Measurements from ENCODE around the gene FYB1. TPM values are rescaled to one million over a fixed set of nuclear protein-coding genes. Genes with fewer than 3 reads are reported as not detected.

Gene FYB1
- total RNA-seq, 1 experiment from 2014 or later: 1.1 TPM

DNA sequence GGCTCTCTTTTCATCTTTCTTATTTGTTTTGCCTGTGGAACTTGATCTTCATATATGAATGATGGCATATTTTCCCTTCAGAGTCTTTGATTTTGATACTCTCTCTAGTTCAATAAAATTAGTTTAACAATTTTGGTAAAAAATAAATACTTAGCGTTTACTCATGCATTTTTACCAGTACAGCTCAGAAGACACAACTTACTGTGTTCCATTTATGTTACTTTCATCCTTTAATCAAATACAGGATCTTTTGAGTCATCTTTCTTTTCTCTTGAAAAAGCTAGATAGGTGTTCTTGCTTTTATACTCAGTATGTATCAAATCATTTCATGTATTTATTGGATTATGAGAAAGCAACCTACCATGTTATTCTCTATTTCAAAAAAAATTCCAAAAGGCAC, 98.0 kb downstream of the FYB1 start:
- Histone ChIP-seq H3K9me2 (replicated peaks; ENCODE audit: low read length) (no peaks in the 10 kb centered on the region), H4K20me1 (ENCODE audit: low read length) (no peaks in the 10 kb centered on the region), H3K27ac (ENCODE audit: low read length) (peak overlapping the region; percentile 72), H2AFZ (ENCODE audit: low read length) (peak overlapping the region; percentile 12), H3K9me3 (ENCODE audit: low read length) (no peaks in the 10 kb centered on the region), H3K4me1 (ENCODE audit: insufficient read depth, low read length) (peaks cover 59% of the 10 kb centered on the region), H3K4me3 (ENCODE audit: low read length) (no peak overlapping the region), H3K4me2 (ENCODE audit: low read length) (peak overlapping the region; percentile 48), H3K79me2 (ENCODE audit: low read length) (no peaks in the 10 kb centered on the region), H3K9ac (ENCODE audit: low read length) (peak overlapping the region; percentile 22), H3F3A (ENCODE audit: low read length, unreplicated experiment) (no peaks in the 10 kb centered on the region), H3K36me3 (ENCODE audit: low read depth, low read length) (no peaks in the 10 kb centered on the region), H3K27me3 (ENCODE audit: low read length) (no peaks in the 10 kb centered on the region)
- CTCF ChIA-PET: no interaction called here
- intact Hi-C loops (cut with micrococcal nuclease): no loop called here
- peak; percentile 60 for ATAC-seq
- DNase-seq: peak; percentile 62
- no TSS peak for BruUV-seq (replicated peaks)
- POLR2A ChIA-PET (ENCODE audit: unreplicated experiment): no interaction called here
- TF ChIP-seq, protein P1, sequence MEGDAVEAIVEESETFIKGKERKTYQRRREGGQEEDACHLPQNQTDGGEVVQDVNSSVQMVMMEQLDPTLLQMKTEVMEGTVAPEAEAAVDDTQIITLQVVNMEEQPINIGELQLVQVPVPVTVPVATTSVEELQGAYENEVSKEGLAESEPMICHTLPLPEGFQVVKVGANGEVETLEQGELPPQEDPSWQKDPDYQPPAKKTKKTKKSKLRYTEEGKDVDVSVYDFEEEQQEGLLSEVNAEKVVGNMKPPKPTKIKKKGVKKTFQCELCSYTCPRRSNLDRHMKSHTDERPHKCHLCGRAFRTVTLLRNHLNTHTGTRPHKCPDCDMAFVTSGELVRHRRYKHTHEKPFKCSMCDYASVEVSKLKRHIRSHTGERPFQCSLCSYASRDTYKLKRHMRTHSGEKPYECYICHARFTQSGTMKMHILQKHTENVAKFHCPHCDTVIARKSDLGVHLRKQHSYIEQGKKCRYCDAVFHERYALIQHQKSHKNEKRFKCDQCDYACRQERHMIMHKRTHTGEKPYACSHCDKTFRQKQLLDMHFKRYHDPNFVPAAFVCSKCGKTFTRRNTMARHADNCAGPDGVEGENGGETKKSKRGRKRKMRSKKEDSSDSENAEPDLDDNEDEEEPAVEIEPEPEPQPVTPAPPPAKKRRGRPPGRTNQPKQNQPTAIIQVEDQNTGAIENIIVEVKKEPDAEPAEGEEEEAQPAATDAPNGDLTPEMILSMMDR (conservative IDR thresholded peaks at IDR 0.05; ENCODE audit: low read depth, low read length): no peak
- TF ChIP-seq EZH2phosphoT487 (IDR thresholded peaks at IDR 0.05; ENCODE audit: borderline replicate concordance, low read length) (no peak), EZH2 (IDR thresholded peaks at IDR 0.05; ENCODE audit: low read length, unreplicated experiment) (no peak)

DNA sequence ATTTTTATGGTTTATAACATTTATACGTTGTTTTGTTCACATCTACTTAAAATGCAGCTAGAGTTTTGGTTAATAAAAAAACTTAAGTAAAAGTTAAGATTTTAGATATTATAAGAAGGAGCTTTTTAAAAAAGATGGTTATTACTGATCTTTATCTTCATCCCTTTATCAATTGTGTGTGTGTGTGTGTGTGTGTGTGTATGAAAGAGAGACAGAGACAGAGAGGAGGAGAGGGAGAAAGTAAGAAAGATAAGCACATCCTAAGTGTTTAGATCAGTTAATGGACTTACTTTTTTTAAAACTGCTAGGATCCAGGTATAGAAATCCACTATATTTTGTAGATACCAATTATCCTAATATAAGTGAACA, 99.3 kb downstream of the FYB1 start:
- H3K27me3 ChIP-seq (ENCODE audit: low read length): no peaks in the 10 kb centered on the region
- ATAC-seq (no peak), DNase-seq (no peak)
- no peaks in the 10 kb centered on the region for H3K36me3 ChIP-seq (ENCODE audit: low read depth, low read length)
- peak overlapping the region; percentile 54 for H3K9ac ChIP-seq (ENCODE audit: low read length)
- H3K9me2 ChIP-seq (replicated peaks; ENCODE audit: low read length): no peaks in the 10 kb centered on the region
- H3K79me2 ChIP-seq (ENCODE audit: low read length): no peaks in the 10 kb centered on the region
- no peaks in the 10 kb centered on the region for H3K9me3 ChIP-seq (ENCODE audit: low read length)
- 0 out of 2 replicates have a peak overlapping the region, but pooled peaks have one; percentile 13 for H3K4me3 ChIP-seq (ENCODE audit: low read length)
- ChIA-PET POLR2A (ENCODE audit: unreplicated experiment) (no interaction called here), CTCF (no interaction called here)
- H4K20me1 ChIP-seq (ENCODE audit: low read length): no peaks in the 10 kb centered on the region
- peak overlapping the region; percentile 72; the same call in 1 of the 2 replicates for H2AFZ ChIP-seq (ENCODE audit: low read length)
- H3F3A ChIP-seq (ENCODE audit: low read length, unreplicated experiment): no peaks in the 10 kb centered on the region
- no peak for TF ChIP-seq EZH2 (IDR thresholded peaks at IDR 0.05; ENCODE audit: low read length, unreplicated experiment)
- no peak for TF ChIP-seq EZH2phosphoT487 (IDR thresholded peaks at IDR 0.05; ENCODE audit: borderline replicate concordance, low read length)
- TF ChIP-seq, protein P1 (conservative IDR thresholded peaks at IDR 0.05; ENCODE audit: low read depth, low read length): no peak
- intact Hi-C loops (cut with micrococcal nuclease): no loop called here
- H3K4me1 ChIP-seq (ENCODE audit: insufficient read depth, low read length): peaks cover 68% of the 10 kb centered on the region
- H3K27ac ChIP-seq (ENCODE audit: low read length): peak overlapping the region; percentile 82
- BruUV-seq (replicated peaks): no TSS peak
- peak overlapping the region; percentile 65 for H3K4me2 ChIP-seq (ENCODE audit: low read length)

DNA sequence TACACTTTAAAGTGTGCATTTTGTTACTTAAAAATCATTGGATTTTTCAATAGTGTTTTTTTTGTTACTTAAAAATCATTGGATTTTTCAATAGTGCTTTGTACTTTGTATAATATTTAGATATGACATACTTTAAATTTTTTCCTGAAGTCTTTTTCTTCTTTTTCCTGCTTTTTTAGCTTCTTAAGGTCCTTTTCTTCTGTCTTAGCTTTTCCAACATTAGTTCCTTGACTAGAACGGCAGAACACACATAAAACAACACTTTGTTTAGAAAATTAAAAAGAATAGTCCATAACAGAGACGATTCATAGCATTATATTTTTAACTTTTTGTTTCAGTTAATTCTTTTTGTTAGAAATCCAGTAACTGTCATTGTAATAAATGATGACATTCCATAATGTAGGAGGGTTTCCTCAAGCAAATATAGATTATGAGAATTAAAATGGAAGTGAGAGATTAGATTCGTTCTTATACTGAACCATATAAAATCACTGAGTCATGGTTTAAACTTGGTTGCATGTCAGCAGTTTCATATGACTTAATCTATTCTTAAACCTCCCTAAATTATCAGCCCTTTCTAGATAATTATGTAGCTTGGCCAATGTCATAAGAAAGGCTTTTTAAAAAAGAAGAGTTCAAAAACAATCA, 99.8 kb downstream of the FYB1 start:
- no peaks in the 10 kb centered on the region for H3F3A ChIP-seq (ENCODE audit: low read length, unreplicated experiment)
- no peaks in the 10 kb centered on the region for H4K20me1 ChIP-seq (ENCODE audit: low read length)
- peaks cover 68% of the 10 kb centered on the region for H3K4me1 ChIP-seq (ENCODE audit: insufficient read depth, low read length)
- POLR2A ChIA-PET (ENCODE audit: unreplicated experiment): no interaction called here
- CTCF ChIA-PET: no interaction called here
- H3K27ac ChIP-seq (ENCODE audit: low read length): peak overlapping the region; percentile 82
- H3K36me3 ChIP-seq (ENCODE audit: low read depth, low read length): no peaks in the 10 kb centered on the region
- peak overlapping the region; percentile 54 for H3K9ac ChIP-seq (ENCODE audit: low read length)
- TF ChIP-seq EZH2 (IDR thresholded peaks at IDR 0.05; ENCODE audit: low read length, unreplicated experiment) (no peak), EZH2phosphoT487 (IDR thresholded peaks at IDR 0.05; ENCODE audit: borderline replicate concordance, low read length) (no peak)
- TF ChIP-seq, protein P1 (conservative IDR thresholded peaks at IDR 0.05; ENCODE audit: low read depth, low read length): no peak
- DNase-seq: peak; percentile 60
- H3K4me3 ChIP-seq (ENCODE audit: low read length): peak overlapping the region; percentile 13; the same call in 1 of the 2 replicates
- peak overlapping the region; percentile 65 for H3K4me2 ChIP-seq (ENCODE audit: low read length)
- H3K27me3 ChIP-seq (ENCODE audit: low read length): no peaks in the 10 kb centered on the region
- no peaks in the 10 kb centered on the region for H3K9me2 ChIP-seq (replicated peaks; ENCODE audit: low read length)
- ATAC-seq: no peak
- no peaks in the 10 kb centered on the region for H3K79me2 ChIP-seq (ENCODE audit: low read length)
- no peaks in the 10 kb centered on the region for H3K9me3 ChIP-seq (ENCODE audit: low read length)
- no TSS peak for BruUV-seq (replicated peaks)
- intact Hi-C loops (cut with micrococcal nuclease): no loop called here
- H2AFZ ChIP-seq (ENCODE audit: low read length): peak overlapping the region; percentile 72

Measured in PC-3 (cell line).